A673 (cell line): ENCODE results near the gene USP27X. TPM values are rescaled to one million over a fixed set of nuclear protein-coding genes. Genes with fewer than 3 reads are reported as not detected.

Experiments used
- BruUV-seq: library from RNA; stranded (reverse); fragments of 400-500 nt; replicated peaks from 2 replicates; lab custom pipeline; 2021; lab: Mats Ljungman, UMichigan
- CTCF ChIA-PET: fragments of 300-600 bp; sonication (Branson Sonifier 250); formaldehyde crosslinking; loops from one replicate; lab custom pipeline; 2022; ENCODE audit warnings: antibody characterized with exemption; lab: Charles Lee
- POLR2A ChIA-PET: fragments of 300-600 bp; sonication (Branson Sonifier 250); formaldehyde crosslinking; loops from one replicate; lab custom pipeline; 2022; ENCODE audit warnings: antibody characterized with exemption; ENCODE audit not compliant: low non-redundant PET; lab: Charles Lee
- DNase-seq: peaks from one replicate; pipeline ENCODE4 v3.0.0-alpha.2; 2015; ENCODE audit warnings: low spot score
- H3K27ac ChIP-seq: fragments of 200-600 bp; sonication (generic); 2 replicates; pipeline ENCODE4 v1.5.1; 2016; ENCODE audit warnings: mixed run types, low read depth, mild to moderate bottlenecking, mixed read lengths, antibody characterized with exemption, low read length; ENCODE audit not compliant: poor library complexity, severe bottlenecking
- H3K27me3 ChIP-seq: fragments of 200-600 bp; sonication (generic); replicated peaks from 2 replicates; pipeline ENCODE4 v1.6.1; 2017; ENCODE audit warnings: mixed run types, low read depth, mild to moderate bottlenecking, mixed read lengths, antibody characterized with exemption, low read length; ENCODE audit not compliant: insufficient read depth, poor library complexity
- H3K36me3 ChIP-seq: fragments of 200-600 bp; sonication (generic); 2 replicates; pipeline ENCODE4 v1.6.1; 2016; ENCODE audit warnings: mixed run types, mild to moderate bottlenecking, mixed read lengths, antibody characterized with exemption, low read length; ENCODE audit not compliant: insufficient read depth, poor library complexity, severe bottlenecking
- H3K4me1 ChIP-seq: fragments of 200-600 bp; sonication (generic); 2 replicates; pipeline ENCODE4 v1.6.1; 2017; ENCODE audit warnings: mixed run types, mild to moderate bottlenecking, mixed read lengths, antibody characterized with exemption, low read length; ENCODE audit not compliant: insufficient read depth, poor library complexity, severe bottlenecking
- H3K4me3 ChIP-seq: fragments of 200-600 bp; sonication (generic); 2 replicates; pipeline ENCODE4 v1.5.1; 2016; ENCODE audit warnings: low read depth, mixed run types, mild to moderate bottlenecking, mixed read lengths, low read length; ENCODE audit not compliant: poor library complexity, severe bottlenecking
- H3K9me3 ChIP-seq: fragments of 200-600 bp; sonication (generic); 2 replicates; pipeline ENCODE4 v1.6.1; 2016; ENCODE audit warnings: mixed run types, low read depth, mild to moderate bottlenecking, mixed read lengths, antibody characterized with exemption, low read length; ENCODE audit not compliant: poor library complexity, severe bottlenecking
- EZH2 ChIP-seq: fragments of 200-600 bp; sonication (generic); IDR thresholded peaks from 2 replicates; pipeline ENCODE4 v1.6.1; 2017; ENCODE audit warnings: borderline replicate concordance, low read depth, mild to moderate bottlenecking, mixed read lengths, antibody characterized with exemption, low read length; ENCODE audit not compliant: poor library complexity, severe bottlenecking
- intact Hi-C: fragments of 100-400 bp; cut with micrococcal nuclease; formaldehyde crosslinking; loops from one replicate; pipeline ENCODE4 v1.10.0; 2022; ENCODE audit not compliant: unreplicated experiment
- total RNA-seq: library from RNA; stranded (reverse); gene quantifications from 2 replicates; pipeline ENCODE4 v1.2.3, GENCODE V29; 2021
- TF ChIP-seq, protein P1 (sequence below): fragments of 300-800, 200-600 bp; sonication (generic); conservative IDR thresholded peaks from 2 replicates; pipeline ENCODE4 v1.5.1; 2017; ENCODE audit warnings: low read depth, mild to moderate bottlenecking, antibody characterized with exemption, low read length, moderate library complexity, mixed read lengths

USP27X gene
- total RNA-seq, 1 experiment from 2014 or later, result 6.7 TPM

DNA sequence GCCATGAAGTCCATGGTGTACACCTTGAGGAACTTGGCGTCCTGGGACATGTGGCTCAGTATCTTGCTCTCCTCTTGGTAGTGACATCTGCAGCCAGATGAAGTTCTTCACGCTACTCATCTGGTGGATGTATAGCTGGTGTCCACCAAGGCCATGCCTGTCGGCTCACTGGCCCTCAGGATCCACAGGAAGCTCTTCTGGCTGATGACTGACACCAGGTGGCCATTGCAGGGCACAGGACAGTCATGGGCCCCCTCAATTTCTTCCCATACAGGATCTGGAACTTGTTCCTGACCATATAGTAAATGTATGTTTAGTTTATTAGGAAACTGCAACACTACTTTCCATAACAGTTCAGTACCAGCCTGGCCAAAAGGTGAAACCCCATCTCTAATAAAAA is 32.8 kb downstream of the USP27X start:
- Histone ChIP-seq H3K4me1 (peaks cover 3% of the 10 kb centered on the region), H3K4me3 (no peak overlapping the region), H3K36me3 (no peaks in the 10 kb centered on the region), H3K27ac (no peak overlapping the region), H3K27me3 (no peaks in the 10 kb centered on the region), H3K9me3 (no peaks in the 10 kb centered on the region)
- TF ChIP-seq, protein P1, sequence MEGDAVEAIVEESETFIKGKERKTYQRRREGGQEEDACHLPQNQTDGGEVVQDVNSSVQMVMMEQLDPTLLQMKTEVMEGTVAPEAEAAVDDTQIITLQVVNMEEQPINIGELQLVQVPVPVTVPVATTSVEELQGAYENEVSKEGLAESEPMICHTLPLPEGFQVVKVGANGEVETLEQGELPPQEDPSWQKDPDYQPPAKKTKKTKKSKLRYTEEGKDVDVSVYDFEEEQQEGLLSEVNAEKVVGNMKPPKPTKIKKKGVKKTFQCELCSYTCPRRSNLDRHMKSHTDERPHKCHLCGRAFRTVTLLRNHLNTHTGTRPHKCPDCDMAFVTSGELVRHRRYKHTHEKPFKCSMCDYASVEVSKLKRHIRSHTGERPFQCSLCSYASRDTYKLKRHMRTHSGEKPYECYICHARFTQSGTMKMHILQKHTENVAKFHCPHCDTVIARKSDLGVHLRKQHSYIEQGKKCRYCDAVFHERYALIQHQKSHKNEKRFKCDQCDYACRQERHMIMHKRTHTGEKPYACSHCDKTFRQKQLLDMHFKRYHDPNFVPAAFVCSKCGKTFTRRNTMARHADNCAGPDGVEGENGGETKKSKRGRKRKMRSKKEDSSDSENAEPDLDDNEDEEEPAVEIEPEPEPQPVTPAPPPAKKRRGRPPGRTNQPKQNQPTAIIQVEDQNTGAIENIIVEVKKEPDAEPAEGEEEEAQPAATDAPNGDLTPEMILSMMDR, result no peak
- no peak for TF ChIP-seq EZH2
- no peak for DNase-seq
- BruUV-seq, result no TSS peak
- ChIA-PET CTCF (no interaction called here), POLR2A (no interaction called here)
- intact Hi-C loops, result loop anchor here (10.0 kb wide), 2 partner anchors 173 to 673 kb away; no protein-coding TSS in a partner anchor

DNA sequence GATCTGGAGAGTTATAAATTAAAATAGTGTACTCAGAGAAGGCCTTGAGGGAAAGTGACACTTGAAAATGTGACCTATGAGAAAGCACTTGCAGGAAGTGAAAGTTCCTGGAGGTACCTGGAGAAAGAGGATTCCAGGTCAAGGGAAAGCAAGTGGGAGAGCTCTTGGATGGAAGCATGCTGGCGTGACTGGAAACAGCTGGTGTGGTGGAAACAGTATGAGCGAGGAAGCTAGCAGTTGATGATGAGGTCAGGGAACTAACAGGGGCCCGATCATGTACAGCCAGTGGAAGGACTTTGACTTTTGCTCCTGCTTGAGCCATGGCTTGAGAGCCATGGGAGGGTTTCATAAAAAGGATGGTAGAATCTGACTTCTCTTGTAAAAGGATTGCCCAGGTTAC is 33.6 kb downstream of the USP27X start:
- DNase-seq, result no peak
- peaks cover 3% of the 10 kb centered on the region for H3K4me1 ChIP-seq
- no peaks in the 10 kb centered on the region for H3K27me3 ChIP-seq
- H3K27ac ChIP-seq, result no peak overlapping the region
- BruUV-seq, result no TSS peak
- no peak overlapping the region for H3K4me3 ChIP-seq
- ChIA-PET POLR2A (no interaction called here), CTCF (no interaction called here)
- intact Hi-C loops, result loop anchor here (10.0 kb wide), 2 partner anchors 172 to 672 kb away; no protein-coding TSS in a partner anchor
- no peaks in the 10 kb centered on the region for H3K36me3 ChIP-seq
- H3K9me3 ChIP-seq, result no peaks in the 10 kb centered on the region
- TF ChIP-seq, protein P1, result no peak
- TF ChIP-seq EZH2, result no peak

DNA sequence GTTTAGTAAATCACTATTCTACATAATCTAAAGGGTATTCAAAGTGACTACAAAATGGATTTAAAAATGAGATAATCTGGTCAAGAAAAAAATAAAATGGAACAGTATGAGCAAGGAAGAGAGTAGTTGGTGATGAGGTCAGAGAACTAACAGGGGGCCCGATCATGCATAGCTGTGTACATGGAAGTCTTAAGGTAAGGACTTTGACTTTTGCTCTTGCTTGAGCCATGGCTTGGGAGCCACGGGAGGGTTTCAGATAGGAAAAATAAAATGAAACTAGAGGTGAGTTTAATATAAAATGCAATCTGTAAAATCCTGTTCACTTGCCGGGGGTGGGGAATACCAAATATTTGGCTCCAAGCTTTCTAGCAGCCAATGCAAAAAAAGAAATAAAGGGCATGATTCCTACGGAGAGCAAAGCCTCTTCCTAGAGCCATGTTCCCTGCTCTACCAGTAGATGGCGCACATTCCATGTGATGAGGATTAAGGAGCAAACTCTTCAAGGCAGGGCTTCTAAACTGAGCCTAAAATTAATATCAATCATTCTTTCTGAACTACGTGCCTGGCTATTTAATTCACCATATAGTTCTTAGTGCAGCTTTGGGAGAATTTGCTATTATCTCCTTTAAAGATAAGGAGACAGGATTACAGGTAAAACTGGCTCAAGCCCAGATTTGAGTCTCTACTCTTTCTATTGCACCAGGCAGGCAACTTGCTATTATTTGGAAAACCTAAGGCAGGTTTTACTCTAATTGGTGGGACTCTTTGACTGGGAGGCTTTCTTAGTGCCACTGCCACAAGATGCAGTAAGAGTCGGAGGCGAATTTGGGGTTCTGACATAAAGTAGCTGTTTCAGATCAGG is 36.3 kb downstream of the USP27X start:
- ChIA-PET POLR2A (no interaction called here), CTCF (no interaction called here)
- Histone ChIP-seq H3K4me1 (no peaks in the 10 kb centered on the region), H3K27ac (no peak overlapping the region), H3K9me3 (no peaks in the 10 kb centered on the region), H3K36me3 (no peaks in the 10 kb centered on the region), H3K4me3 (no peak overlapping the region), H3K27me3 (no peaks in the 10 kb centered on the region)
- TF ChIP-seq, protein P1, result peak; percentile 91
- no peak for TF ChIP-seq EZH2
- intact Hi-C loops, result loop anchor here (5.0 to 10.0 kb wide), 4 partner anchors 33 to 669 kb away; partner anchors contain the start of genes AKAP4 and CCNB3
- peak; percentile 73 for DNase-seq
- no TSS peak for BruUV-seq
